HG02970 (cell line): Measurements from ENCODE around the gene CDH13.

Experiments used
- ATAC-seq: cut with Tn5 transposase; IDR thresholded peaks from one replicate; pipeline ENCODE4 v1.9.1; 2021; ENCODE audit warnings: mild to moderate bottlenecking, moderate library complexity, moderate number of reproducible peaks; ENCODE audit not compliant: unreplicated experiment, low FRiP score

The CDH13 gene

DNA sequence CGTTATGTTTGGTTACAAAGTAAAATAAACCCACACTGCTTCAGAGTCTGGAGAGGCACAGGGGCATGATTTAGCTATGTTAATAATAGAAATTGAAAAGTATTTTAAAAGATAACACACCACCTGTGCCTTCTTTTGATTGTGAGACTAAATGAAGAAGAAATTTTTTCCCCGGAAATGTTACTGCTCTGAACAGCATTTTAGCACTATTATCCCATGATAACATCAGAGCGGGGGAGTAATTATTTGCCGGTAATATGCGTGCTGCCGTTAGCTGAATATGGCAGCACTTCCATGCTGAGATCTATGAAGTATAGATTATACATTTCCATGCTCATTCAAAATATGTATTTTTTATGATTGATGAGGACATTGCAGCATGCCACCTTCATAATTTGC, 680.8 kb downstream of the CDH13 start:
- no peak for ATAC-seq

DNA sequence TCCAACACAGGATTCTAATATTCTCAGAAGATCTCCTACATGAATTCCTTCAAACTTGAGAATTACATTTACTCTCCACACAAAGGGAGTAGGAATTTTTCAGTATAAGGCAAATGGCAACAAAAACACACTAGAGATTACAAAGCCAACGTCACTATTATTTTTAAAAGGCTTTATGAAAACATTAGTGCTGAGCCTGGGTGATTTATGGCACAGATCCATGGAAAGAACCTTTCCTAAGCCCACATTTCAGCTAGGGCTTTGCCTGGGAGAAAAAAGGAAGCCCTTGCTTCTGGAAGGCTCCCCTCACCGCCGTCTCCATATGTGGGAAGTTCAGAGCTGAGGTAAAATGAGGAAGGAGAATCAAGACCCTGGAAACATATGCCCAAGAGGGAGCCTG, 681.6 kb downstream of the CDH13 start:
- ATAC-seq, result no peak

DNA sequence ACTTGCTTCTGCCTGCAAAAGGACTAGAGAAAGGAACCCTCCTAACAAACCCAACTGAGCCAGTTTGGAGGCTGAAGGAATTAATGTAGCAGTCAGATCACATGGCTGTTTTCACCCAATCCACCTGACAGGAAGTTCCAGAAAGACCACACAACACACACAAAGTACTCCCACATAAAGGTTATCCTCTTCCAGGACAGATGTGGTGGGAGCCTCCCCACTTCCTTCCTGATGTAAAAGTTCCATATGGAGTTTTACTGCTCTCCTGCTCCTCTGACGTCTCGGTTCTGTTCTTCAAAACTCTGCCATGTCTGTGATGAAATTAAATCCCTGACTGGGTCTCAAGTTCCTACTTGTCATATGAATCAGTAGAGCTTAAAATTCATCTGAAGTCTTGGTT, 684.0 kb downstream of the CDH13 start:
- ATAC-seq, result no peak

DNA sequence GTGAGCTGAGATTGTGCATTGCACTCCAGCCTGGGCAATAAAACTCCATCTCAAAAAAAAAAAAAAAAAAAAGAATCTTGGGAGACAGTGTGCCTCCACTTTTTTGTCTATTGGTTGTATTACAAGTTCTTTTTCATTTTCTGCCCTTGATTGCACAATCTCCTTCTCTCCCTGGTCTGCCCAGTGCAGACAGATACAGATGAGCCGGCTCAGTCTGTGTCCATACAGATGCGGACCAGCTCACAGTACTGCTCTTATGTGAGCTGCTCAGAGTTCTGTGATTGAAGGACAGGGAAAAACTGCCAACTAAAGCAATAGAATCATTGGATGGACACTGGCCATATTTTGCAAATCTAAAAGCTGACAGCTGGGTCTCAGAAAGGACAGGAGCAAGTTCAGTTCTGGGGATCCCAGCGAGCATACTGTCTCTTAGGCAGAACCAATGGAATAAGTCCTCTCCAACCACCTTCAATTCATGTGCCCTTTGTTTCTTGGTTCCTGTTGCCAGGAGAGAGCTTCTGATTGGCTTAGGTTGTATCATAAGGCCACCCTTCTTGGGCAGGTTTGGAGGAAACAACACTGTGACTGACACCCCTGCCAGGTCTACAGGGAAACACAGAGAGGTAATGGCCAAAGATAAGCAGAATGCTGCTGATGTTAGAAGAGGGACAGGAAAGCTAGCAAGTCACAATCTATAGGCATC, 685.4 kb downstream of the CDH13 start:
- no peak for ATAC-seq

DNA sequence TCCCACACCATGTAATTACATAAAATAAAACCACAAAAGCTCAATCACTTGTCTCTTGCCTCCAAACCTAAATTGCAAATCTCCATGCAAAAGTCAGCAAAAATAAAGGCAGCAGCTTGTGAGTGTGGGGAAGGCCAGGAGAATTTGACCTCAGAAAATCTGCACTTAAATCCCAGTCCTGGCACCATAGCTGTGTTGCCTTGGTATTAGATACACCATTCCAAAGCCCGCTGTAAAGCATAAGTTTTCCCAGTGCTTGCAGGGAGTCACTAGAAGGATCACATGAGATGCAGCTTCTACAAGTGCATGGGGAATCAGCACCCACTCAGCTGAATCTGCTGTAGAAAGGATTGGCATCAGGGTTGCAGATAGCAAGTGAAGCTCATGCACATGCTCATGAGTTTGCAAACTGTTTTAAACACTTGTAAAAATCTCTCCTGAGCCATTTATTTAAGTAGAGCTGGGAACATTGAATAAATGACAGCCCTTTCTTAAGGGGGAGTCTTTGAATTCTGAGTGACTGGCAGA, 686.0 kb downstream of the CDH13 start:
- no peak for ATAC-seq

DNA sequence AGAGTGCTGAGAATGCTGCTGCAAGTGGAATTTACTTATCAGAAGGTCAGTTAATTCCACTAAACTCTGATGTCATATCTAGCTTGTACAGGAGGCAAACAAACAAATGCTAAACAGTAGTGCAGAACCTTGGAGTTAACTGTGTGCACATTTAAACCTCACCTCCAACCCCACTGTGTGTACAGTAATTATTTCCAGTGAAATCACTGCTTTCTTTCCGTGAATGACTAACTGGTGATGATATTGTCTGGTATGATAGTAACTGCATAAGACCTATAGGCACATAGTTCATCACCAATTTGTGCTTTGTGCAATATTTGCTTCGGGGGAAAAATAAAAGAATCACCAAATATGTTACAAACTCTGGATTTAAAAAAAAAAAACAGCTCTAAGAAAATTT, 688.5 kb downstream of the CDH13 start:
- no peak for ATAC-seq

GRCh38 chr16:83316458-83316857, 689.7 kb downstream of the CDH13 start:
- ATAC-seq, result no peak

- no peak for ATAC-seq
Observed at GRCh38 chr16:83318390-83318789, 691.6 kb downstream of the CDH13 start.

GRCh38 chr16:83328936-83329335, 702.2 kb downstream of the CDH13 start:
- ATAC-seq, result no peak

- no peak for ATAC-seq
Observed at GRCh38 chr16:83329441-83329840, 702.7 kb downstream of the CDH13 start.

- no peak for ATAC-seq
Observed at GRCh38 chr16:83330251-83330650, 703.5 kb downstream of the CDH13 start.

- no peak for ATAC-seq
Observed at GRCh38 chr16:83335076-83335475, 708.3 kb downstream of the CDH13 start.

- no peak for ATAC-seq
Observed at GRCh38 chr16:83336603-83337002, 709.8 kb downstream of the CDH13 start.

- no peak for ATAC-seq
Observed at GRCh38 chr16:83338138-83338537, 711.4 kb downstream of the CDH13 start.

DNA sequence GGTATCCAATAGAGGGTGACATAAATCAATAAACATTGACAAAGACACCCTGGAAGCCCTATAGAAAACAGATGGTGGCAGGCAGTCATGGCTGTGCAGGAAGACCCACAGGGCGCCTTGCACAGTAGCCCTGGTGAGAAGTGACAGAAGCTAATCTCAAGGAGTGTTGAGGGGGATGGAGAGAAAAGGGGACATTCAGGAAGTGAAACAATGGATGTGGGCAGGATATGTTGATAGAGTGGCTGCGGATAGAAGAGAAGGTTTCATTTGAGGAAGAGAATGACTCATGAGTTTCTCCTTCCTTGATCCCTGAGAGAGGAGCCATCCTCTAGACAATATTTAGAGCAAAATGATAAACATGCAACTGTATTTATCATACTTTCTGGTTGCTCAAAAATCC, 712.2 kb downstream of the CDH13 start:
- no peak for ATAC-seq

- no peak for ATAC-seq
Observed at GRCh38 chr16:83343935-83344366, 717.2 kb downstream of the CDH13 start.

GRCh38 chr16:83345846-83346640, 719.3 kb downstream of the CDH13 start:
- ATAC-seq, result no peak

GRCh38 chr16:83348991-83349390, 722.2 kb downstream of the CDH13 start:
- ATAC-seq, result no peak

- ATAC-seq, result no peak
Observed at GRCh38 chr16:83350481-83350880, 723.7 kb downstream of the CDH13 start.

DNA sequence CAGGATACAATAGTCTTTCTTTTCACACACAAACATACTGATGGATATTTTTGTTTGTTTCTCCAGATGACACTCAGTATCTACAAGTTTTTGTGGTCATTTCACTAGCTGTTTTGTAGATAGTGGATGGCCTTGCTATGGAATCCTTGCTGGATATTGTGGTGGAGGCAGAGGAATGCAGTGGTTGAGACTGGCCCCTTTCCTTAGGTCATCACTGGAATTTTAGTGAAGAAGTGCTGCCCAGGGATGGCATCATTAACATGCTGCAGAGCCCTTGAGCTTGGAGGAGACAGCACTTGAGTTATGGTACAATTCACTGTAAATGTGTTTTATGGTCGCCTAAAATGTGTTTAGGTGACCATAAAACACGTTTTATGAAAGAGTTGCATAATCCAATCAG, 725.1 kb downstream of the CDH13 start:
- ATAC-seq, result no peak

GRCh38 chr16:83353241-83353640, 726.5 kb downstream of the CDH13 start:
- ATAC-seq, result no peak

DNA sequence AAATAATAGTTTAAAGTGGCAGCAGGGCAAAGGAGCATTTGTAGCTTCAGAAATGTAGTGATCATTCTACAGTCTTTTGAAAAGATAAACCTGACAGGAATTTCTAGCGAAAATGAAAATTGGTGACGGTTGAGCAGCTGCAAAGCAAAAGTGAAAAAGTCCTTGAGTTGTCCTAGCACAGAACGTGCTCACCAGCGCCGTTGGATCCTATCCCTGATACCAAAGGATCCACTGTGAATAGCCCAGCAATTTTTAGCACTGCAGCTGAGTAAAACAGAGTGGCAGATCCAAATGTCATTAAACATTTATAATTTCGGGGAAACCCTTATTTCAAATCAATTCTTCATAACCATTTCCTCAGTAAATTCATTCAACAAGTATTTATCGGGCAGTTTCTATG, 727.2 kb downstream of the CDH13 start:
- no peak for ATAC-seq
